B cell (primary cell): ENCODE results near the gene CNTNAP2.

Experiments
- EZH2 ChIP-seq: IDR thresholded peaks from 2 replicates; pipeline ENCODE4 v1.6.1; 2012; ENCODE audit warnings: borderline replicate concordance, low read depth, mild to moderate bottlenecking, moderate library complexity, low read length; ENCODE audit not compliant: insufficient read depth, poor library complexity, severe bottlenecking
- TF ChIP-seq, protein P1 (sequence below): fragments of 200-600 bp; IDR thresholded peaks from one replicate; pipeline ENCODE4 v1.8.0; 2022; ENCODE audit warnings: antibody characterized with exemption, mild to moderate bottlenecking

- TF ChIP-seq, protein P1, sequence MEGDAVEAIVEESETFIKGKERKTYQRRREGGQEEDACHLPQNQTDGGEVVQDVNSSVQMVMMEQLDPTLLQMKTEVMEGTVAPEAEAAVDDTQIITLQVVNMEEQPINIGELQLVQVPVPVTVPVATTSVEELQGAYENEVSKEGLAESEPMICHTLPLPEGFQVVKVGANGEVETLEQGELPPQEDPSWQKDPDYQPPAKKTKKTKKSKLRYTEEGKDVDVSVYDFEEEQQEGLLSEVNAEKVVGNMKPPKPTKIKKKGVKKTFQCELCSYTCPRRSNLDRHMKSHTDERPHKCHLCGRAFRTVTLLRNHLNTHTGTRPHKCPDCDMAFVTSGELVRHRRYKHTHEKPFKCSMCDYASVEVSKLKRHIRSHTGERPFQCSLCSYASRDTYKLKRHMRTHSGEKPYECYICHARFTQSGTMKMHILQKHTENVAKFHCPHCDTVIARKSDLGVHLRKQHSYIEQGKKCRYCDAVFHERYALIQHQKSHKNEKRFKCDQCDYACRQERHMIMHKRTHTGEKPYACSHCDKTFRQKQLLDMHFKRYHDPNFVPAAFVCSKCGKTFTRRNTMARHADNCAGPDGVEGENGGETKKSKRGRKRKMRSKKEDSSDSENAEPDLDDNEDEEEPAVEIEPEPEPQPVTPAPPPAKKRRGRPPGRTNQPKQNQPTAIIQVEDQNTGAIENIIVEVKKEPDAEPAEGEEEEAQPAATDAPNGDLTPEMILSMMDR, result no peak
- TF ChIP-seq EZH2, result no peak
Measured at GRCh38 chr7:147638566-147638965, 1522.0 kb downstream of the CNTNAP2 start.
